HG02759 (cell line): ENCODE data around the gene FLAD1.

Experiments used
- ATAC-seq: cut with Tn5 transposase; IDR thresholded peaks from one replicate; pipeline ENCODE4 v1.9.1; 2021; ENCODE audit warnings: mild to moderate bottlenecking, moderate library complexity; ENCODE audit not compliant: unreplicated experiment

Gene FLAD1

GRCh38 chr1:155034318-155035208 lies 51.4 kb downstream of the FLAD1 start:
- no peak for ATAC-seq

- ATAC-seq: no peak
These were observed 52.8 kb downstream of the FLAD1 start for GRCh38 chr1:155035936-155036335.

- no peak for ATAC-seq
These were observed 53.9 kb downstream of the FLAD1 start for GRCh38 chr1:155037043-155037442.

GRCh38 chr1:155037851-155038441 lies 54.8 kb downstream of the FLAD1 start:
- ATAC-seq: no peak

- no peak for ATAC-seq
These were observed 55.6 kb downstream of the FLAD1 start for GRCh38 chr1:155038602-155039307.

- ATAC-seq: no peak
These were observed 56.1 kb downstream of the FLAD1 start for GRCh38 chr1:155039308-155039669.

GRCh38 chr1:155040358-155041093 lies 57.4 kb downstream of the FLAD1 start:
- ATAC-seq: no peak
